ENCODE results near the gene NOM1. TPM values are rescaled to one million over a fixed set of nuclear protein-coding genes. Genes with fewer than 3 reads are reported as not detected.

The NOM1 gene
- total RNA-seq, 1 experiment from 2014 or later, result 10.8 TPM

DNA sequence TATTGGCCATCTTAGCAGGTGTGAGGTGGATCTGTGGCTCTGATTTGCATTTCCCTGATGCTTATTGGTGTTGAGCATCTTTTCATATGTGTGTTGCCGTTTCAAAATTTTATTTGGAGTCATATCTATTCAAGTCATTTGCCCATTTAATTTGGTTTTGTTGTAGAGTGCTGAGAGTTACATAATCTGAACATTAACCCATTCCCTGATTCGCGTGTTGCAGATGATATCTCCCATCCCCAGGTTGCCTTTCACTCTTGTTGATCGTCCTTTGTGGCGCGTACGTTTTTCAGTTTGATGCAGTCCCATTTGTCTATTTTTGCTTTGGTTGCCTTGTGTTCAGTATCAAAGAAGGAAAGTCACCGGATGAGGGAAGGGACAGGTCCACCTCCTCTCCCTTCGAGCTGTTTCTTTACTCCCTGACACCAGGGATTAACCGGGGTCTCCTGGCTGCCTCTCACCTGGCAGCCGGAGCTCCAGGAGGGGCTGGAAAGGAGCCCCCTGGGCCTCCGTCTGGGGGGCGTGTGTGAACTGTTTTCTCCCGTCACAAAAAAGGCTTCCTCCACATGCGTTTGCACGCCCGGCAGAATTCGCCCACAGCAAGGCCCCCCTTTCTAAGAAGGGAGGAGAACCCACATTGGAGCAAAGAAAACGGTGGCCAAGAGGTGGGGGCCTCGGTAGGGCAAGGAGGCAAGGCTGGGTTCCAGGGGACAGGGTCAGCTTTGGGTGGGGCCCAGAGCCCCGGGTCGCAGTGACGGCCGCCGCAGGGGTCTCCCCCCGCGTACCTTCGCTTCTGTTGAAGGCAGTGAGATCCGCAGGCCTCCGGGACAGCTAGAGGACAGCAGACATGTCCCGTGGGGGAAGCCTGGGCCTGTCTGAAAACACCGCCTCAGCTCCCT is 52.7 kb downstream of the NOM1 start:
- DNase-seq (ENCODE audit: low spot score), result no peak
- in situ Hi-C loops (cut with HindIII; ENCODE audit: low sequenced_read_pairs), result no loop called here

DNA sequence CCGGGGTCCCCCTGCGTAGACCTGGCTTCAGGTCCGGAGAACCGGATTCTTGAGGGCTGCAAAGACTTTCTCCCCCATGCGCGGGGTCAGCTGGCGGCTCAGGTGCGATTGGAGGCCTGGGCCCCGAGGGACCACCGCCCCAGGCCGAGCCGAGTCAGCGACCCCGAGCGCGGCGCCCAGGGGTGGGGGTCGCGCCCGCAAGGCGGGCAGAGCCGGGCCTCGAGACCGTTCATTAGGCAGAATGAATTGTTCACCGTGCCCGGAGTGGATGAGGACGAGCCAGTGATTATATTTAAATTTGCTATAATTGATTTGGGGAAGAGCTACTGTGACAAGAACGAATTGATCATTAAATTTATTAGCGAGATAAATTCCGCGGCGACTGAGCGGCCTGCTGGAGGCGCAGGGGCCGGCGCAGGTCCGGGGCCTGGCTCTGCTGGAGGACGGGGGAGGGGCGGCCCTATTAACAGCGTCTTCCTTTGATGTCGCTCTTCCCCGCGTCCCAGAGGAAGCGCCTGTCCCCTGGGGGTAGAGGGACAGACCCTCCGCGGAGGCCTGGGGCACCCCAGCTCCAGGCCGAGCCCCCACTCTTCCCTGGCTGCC is 53.4 kb downstream of the NOM1 start:
- DNase-seq (ENCODE audit: low spot score), result no peak
- in situ Hi-C loops (cut with HindIII; ENCODE audit: low sequenced_read_pairs), result no loop called here

DNA sequence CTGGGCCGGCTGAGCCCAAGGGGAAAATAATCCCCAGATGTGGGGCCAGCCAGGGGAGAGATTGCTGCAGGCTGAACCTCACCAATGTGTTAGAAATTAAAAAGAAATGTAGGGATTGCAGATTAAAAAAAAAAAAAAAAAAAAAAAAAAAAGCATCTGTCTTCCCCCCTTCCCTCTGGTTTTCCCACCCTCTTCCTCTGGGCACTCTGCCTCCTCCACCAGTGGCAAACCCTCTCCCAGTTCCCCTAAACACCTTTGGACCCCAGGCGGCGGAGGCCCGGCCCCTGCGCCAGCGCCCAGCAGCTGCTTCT is 53.9 kb downstream of the NOM1 start:
- in situ Hi-C loops (cut with HindIII; ENCODE audit: low sequenced_read_pairs), result no loop called here
- DNase-seq (ENCODE audit: low spot score), result no peak

DNA sequence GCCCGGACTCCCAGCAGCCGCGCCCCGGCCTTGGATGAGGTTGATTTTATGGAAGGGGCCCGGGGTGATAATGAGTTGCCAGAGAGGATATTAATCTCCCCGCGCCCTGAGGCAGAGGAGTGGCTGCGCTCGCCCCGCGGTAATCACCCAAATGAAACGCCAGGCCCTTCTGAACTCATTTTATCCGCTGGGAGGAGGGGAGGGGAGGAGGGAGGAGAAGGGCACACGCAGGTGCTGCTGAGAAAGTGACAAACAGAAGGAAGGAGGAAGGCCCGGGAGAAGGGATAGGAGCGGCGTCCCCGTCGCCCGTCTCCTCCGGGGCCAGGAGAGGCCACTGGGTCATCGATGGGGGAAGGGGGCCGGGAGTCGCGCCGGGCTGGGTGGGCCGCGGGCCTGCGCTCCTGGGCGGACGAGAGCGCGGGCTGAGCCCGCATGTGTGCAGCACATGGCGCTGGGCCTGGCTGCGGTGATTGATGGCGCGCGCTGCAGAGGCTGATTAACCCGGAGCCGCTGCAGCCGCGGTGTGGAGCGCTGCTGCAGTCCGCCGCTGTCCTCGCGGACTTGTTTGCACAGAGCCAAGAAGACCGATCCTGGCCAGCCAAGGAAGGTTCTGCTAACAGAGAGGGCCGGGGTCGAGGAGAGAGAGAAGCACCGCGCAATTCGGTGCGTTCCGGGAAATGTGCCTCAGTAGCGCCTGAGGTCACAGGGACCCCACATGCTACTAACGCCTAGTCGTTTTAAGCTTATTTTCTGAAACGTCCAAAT is 54.4 kb downstream of the NOM1 start:
- DNase-seq (ENCODE audit: low spot score), result no peak
- in situ Hi-C loops (cut with HindIII; ENCODE audit: low sequenced_read_pairs), result no loop called here

DNA sequence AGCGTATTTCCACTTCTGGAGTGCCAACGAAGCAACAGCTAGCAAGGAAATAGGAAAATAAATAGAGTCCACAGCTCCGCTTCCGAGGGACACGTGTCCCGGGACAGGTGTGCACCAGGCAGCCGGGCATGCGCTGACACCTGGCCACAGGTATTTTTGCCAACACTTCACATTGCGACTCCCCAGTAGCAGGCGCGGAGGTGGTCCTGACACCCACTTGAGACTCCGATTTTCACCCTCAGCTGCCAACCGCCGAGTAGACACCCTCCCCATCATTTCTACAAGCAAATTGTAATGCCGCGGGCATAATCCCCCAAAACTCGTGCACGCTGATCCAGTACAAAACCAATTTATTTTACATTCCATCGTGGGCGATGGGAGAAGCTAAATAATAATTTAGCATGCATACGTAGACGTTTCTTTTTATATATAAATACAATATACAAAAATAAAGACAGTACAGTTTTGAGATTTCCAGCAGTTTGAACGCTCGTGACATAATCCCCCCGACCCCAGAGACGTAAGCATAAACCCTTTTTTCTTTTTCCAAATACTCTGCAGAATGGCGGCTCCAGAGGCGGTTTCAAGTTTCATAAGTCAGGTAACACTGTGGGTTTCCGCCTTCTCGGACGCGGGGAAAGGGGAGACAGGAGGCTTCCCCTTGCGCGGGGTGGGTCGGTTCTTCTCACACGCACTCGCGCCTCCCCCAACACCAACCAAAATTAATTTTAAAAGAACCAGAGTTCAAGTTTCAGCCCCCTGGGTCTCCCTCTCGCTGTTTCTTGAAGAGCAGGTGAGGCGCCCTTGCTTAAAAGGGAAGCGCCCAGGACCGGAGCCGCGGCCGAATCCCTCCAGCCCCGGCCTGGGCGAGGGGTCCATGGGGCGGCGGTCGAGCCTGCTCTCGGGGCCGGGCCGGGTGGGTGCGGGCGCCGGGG is 55.3 kb downstream of the NOM1 start:
- in situ Hi-C loops (cut with HindIII; ENCODE audit: low sequenced_read_pairs), result no loop called here
- DNase-seq (ENCODE audit: low spot score), result no peak

DNA sequence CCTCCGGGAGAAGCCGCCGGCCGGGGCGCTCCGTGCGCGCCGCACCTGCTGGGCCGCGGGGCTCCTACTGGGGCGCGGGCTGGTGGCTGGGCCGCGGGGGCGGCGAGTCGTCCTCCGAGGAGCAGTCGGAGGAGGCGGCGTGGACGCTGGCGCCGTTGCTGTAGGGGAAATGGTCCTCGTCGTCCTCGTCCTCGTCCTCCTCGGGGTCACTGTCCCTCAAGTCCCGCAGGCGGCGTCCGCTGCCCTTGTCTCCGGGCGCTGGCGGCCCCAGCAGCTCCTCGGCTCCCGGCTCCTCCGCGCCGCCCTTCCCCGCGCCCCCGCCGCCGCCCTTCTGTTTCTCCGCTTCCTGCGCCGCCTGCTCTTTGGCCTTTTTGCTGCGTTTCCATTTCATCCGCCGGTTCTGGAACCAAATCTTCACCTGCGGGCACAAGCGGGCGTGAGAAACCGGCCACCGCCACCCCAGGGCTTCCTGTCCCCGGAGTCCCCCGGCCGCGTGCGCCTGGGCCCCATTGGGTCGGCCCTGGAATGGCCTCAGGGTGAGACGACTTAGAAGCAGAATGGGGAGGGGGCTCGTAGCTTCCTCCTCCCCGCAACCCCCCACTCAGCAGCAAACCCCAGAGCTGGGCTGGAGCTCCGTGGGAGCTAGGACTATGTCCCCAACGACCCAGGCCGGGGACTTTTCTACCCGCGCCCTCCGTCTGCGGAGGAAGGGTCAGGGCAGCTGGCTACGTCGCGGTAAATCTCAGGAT is 56.1 kb downstream of the NOM1 start:
- in situ Hi-C loops (cut with HindIII; ENCODE audit: low sequenced_read_pairs), result no loop called here
- DNase-seq (ENCODE audit: low spot score), result no peak

DNA sequence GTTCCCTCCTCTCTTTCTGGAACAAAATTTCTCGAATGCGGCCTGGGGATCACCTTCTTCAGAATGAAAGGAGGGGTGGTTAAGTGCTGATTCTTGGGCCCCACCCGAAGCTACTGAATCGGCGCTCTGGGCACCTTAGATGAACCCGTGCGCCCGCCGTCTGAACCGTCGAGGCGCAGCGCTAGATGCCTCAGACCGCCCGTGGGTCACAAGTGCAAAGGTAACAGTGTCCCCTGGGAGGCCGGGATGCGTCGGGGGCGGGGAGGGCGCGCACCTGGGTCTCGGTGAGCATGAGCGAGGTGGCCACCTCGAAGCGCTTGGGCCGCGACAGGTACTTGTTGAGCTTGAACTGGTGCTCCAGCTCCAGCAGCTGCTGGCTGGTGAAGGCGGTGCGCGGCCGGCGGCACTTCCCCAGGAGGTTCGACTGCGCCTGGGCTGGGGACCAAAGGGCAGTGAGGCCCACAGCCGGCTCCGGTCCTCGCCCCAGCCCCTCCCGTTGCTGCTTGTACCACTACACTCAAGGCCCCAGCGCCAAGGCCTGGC is 56.8 kb downstream of the NOM1 start:
- in situ Hi-C loops (cut with HindIII; ENCODE audit: low sequenced_read_pairs), result no loop called here
- DNase-seq (ENCODE audit: low spot score), result no peak

DNA sequence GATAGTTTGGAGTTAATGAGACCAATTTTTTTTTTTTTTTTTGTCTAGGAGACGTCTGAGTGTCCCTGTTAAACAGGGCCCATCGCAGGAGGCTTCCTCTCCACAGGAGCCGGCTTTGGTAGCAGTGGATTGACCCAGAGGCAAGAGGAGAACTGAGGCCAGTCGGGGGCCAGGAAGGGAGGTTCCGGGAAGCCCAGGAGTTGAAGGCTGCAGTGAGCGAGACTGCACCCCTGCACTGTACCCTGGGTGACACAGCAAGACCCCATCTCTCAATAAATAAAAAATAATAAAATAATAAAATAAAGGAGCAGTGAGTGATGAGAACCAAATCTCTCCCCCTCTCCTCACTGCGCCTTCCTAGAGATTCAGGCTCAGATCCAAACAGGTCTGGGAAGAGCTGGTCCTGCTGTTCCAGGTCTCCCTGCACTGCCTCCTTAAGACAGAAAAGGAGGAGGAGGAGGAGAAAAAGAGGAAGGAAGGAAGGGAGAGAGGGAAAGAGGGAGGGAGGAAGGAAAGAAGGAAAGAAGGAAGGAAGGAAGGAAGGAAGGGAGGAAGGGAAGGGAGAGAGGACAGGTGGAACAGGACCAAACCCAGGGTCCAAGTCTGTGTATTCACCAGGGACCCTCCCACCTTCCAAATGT is 57.4 kb downstream of the NOM1 start:
- no peak for DNase-seq (ENCODE audit: low spot score)

DNA sequence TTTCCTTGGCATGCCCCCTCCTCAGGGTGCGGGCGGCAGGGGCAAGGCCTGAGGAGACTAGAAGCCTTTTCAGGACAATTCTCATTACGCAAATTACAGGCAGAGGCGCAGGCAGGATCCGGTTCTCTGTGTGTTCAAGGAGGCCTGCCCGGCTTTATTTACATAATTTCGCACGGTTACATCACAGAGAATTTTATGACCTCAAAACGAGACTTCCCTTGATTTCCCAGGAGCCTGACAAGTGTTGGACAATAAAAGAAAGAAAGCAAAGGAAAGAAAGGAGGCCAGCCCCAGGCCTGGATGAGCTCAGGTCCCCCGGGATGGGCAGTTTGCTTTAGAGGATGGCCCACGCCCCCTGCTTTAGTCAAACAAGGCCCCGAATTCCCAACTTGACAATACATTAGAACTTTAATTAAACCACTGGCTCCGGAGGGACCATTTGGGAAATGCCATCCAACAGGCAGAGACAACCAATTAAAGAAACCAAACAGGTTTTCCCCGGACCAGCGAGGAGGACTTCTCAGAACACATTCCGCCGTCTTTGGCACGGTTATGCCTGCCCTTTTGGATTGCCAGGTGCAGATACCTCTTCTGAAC is 58.1 kb downstream of the NOM1 start:
- no peak for DNase-seq (ENCODE audit: low spot score)
- in situ Hi-C loops (cut with HindIII; ENCODE audit: low sequenced_read_pairs), result no loop called here

More for the DNA sequence above, 57.4 kb downstream of the NOM1 start:
- in situ Hi-C loops (cut with HindIII; ENCODE audit: low sequenced_read_pairs), result no loop called here

DNA sequence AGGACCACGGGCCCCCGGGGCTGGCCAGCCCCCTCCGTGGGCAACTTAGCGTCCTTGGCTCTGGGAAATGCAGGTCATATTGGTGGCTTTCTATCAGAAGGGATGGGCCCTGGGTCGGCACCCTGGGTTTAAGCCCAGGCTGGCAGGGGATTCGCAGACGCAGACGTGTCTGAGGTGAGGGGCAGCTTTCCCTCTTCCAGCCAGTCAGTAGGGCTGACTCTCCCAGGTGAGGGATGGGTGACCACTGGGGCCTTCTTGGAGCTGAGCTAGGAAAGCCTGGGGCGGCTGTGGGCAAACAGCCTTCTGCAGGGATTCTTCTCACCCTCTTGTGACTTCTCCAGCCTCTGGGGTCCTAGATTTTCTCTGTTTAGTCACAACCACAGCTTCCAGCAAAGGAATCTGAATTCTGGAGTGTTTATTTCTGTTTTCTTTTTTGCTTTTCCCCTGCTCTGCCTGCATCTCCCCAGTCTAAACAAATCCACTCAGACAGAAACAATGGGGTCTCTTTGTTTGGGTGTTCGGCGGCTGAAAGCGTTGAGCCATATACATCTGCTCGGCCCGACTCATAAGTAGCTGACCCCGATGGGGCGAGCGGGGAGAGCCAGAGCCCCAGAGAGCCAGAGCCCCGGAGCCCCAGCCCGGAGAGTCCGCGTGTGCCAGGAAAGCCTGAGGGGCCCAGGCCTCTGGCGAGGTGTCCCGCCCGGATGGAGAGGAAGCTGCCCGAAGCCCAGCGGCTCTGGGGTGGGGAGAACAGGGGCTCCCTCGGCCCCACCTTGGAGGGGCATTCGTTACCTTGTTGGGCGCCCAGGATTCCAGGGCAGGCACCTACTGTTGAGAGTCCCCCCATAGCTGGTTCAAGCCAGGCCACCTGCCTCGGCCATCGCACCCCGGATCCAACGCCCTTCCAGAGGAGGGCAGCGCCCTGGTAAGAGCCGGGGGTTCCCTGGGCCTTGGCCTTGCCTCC is 59.0 kb downstream of the NOM1 start:
- DNase-seq (ENCODE audit: low spot score), result no peak

DNA sequence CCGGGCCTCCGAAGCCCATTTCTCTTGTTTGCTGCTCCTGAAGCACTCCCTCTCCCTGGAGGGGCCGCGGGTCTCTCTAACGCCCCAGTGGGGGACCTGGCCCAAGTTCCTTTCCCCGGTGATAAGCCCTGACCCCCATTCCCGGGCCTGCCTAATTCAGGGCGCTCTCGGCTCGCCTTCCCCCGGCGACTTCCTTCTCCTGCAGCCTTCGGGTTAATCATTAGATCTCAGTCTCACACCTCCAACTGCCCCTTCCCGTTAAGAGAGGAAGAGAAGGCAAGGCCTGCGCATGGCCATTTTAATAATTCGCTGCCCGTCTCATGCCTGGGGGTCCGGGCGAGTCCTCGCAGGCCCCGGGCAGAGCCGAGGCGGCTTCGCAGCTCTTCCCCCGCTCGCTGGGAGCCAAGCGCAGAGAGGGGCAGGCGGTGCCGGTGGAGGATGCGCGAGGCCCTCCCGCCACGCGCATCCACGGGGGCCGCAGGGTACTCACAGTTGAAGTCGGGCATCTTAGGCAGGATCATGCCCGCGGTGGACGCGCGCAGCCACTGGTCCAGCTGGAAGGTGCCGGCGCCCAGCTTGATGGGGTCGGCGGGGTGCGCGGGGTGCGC is 59.8 kb downstream of the NOM1 start:
- in situ Hi-C loops (cut with HindIII; ENCODE audit: low sequenced_read_pairs), result no loop called here
- DNase-seq (ENCODE audit: low spot score), result no peak

More for the DNA sequence above, 59.0 kb downstream of the NOM1 start:
- in situ Hi-C loops (cut with HindIII; ENCODE audit: low sequenced_read_pairs), result no loop called here

DNA sequence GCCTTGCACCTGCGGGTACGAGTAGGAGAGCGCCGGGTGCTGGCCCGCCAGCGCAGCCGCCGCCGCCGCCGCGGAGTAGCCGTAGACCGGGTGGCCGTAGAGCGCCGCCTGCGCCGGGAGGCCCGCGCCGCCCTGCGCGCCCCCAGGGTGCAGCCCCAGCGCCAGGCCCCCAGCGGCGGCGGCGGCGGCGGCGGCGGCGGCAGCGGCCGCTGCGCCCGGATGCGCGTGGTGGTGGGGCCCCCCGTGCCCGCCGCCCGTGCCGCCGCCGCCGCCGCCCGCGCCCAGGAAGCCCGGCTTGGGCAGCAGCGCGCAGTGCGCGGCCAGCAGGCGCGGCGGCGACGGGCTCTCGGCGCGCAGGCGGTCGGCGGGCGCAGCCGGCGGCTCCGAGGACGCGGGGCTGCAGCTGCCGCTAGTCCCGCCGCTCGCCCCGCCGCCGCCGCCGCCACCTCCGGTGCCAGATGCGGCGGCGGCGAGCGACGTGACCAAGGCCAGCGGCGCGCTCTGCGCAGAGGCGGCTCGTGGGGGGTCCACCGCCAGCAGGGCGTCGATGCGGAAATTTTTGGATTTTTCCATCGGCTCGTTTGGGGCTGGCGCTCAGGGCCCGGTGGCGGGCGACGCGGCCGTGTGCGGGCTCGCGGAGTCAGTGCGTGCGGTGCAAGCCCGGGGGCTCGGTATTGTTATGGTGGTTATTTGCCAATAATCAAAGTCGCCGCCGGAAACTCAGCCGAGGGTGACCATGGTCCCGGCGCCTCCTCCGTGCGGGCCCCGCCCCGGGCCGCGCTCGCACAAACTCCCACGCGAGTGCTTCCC is 60.5 kb downstream of the NOM1 start:
- no peak for DNase-seq (ENCODE audit: low spot score)
- in situ Hi-C loops (cut with HindIII; ENCODE audit: low sequenced_read_pairs), result no loop called here

DNA sequence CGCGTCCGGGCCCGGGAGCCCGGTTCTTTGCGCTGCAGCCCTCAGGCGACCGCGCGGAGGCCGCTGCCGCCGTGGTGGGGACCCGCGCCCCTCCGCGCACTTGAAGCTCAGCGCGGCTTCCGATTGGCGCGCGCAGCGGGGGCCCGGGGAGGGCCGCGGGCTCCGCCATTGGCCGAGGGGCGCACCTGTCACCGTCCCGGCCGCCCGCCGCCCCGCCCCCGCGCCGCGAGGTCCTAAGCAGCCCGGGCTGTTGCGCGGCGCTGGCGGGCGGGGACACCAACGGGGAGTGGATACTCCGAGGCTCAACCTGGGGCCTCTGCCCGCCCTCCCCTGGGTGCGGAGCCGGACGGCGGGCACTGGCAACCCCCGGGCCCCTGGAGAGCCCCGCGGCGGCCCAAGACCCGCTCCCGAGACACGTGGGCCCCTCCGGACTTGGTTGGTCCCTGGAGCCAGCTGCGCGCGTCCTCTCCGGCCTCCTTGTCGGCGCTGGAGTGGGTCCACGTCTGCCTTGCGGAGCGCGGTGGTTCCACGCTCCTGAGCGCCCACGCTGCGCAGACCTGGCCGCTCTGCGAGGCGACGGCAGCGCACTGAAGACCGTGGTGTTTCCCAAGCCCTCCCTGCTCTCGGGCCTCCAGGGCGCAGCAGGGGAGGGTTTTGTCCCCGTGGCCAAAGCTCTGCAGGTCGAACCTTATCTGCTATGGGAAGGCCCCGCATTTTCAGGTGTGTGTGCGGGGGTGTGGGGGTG is 61.2 kb downstream of the NOM1 start, which contains the start of gene MNX1:
Gene MNX1, minus strand, starts transcription at position 76 of the 745 bp plus-strand sequence. CDS start 313 bp downstream, outside the sequence.
- peak; percentile 44 for DNase-seq (ENCODE audit: low spot score)
- in situ Hi-C loops (cut with HindIII; ENCODE audit: low sequenced_read_pairs), result no loop called here

DNA sequence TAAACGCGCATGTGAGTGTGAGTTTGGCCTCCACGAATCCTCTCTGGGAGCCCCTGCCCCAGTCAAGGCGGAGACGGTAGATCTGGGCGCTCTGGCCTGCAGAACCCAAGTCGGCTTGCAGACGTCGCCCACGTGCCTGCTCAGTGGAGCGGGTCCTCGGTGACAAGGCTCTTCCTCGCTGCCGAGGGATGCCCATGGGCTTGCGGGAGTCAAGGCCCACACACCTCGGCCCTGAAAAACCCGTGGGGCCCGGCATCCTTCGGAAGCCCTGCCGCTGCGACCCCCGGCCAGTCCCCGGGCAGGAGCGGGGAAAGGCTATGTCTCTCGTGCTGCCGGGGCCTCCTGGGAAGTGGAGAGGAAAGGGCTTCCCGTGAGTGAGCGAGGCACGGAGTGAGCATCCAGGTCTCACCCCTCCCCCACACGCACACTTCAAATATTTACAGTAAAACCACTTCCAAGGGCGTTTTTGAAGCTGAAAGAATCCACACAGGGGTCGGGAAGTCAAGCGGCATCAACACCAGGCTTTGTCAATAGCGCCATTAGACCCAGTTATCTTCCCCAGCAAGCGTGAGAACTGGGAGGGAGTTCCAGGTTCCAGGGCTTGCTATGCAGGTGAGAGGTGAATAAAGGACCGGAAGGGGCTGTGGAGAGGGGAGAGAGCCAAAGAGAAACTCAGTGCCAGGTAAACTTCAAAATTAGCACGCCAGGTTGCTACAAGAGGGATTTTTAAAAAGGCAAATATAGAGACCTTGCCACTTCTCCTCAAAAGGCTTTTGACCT is 62.0 kb downstream of the NOM1 start:
- in situ Hi-C loops (cut with HindIII; ENCODE audit: low sequenced_read_pairs), result no loop called here

More for the DNA sequence above, 62.0 kb downstream of the NOM1 start:
- DNase-seq (ENCODE audit: low spot score), result no peak
